Measurements from ENCODE around the gene ACBD4.

- TF ChIP-seq, protein P1, sequence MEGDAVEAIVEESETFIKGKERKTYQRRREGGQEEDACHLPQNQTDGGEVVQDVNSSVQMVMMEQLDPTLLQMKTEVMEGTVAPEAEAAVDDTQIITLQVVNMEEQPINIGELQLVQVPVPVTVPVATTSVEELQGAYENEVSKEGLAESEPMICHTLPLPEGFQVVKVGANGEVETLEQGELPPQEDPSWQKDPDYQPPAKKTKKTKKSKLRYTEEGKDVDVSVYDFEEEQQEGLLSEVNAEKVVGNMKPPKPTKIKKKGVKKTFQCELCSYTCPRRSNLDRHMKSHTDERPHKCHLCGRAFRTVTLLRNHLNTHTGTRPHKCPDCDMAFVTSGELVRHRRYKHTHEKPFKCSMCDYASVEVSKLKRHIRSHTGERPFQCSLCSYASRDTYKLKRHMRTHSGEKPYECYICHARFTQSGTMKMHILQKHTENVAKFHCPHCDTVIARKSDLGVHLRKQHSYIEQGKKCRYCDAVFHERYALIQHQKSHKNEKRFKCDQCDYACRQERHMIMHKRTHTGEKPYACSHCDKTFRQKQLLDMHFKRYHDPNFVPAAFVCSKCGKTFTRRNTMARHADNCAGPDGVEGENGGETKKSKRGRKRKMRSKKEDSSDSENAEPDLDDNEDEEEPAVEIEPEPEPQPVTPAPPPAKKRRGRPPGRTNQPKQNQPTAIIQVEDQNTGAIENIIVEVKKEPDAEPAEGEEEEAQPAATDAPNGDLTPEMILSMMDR (IDR thresholded peaks at IDR 0.05; ENCODE audit: poor library complexity) = no peak
- no peak for TF ChIP-seq EZH2 (IDR thresholded peaks at IDR 0.05; ENCODE audit: borderline replicate concordance)
Measured at GRCh38 chr17:45103269-45103795, 32.2 kb upstream of the ACBD4 start.
